ENCODE measurements around the gene SLC4A8.
"Not testable (repeated sequence)": the region's sequence is repeated elsewhere in the genome, so short reads cannot be mapped to it uniquely, and the experiment has no call there.

Gene SLC4A8

DNA sequence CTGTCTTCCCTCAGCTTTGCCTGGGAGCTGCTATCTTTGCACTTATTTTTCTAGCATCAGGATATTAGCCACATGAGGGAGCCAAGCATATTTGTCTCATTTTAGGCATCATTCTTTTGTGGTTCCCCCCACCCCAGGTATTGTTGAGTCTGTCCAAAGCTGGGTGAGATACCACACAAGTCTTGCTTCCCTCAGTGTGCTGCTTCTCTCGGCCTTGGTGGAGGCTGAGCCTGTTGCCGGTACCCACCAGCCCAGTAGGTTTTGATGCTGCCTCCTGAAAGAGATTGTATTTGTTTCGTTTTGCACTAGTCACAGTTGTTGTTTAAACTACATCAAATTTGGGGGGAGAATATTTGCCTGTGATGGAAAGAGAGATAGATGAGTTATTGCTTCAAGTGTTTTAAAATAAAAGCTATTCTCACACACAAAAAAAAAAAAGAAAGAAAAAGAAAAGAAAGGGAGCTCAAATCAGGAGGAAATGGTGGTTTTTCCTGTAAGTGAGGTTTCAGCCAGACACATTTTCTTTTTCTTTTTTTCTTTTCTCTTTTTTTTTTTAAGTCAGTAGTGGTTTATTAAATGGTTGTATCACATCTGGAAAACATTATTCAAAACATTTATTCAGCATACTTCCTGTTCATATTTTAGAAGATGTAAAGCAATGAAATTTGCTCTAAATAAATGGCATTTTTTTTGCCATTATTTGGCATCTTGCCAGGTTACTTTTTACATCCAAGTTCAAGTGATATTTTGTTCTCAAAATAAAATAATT lies 58.5 kb downstream of the SLC4A8 start:
- peak in 1 of 4 experiments; percentile 3 for DNase-seq

DNA sequence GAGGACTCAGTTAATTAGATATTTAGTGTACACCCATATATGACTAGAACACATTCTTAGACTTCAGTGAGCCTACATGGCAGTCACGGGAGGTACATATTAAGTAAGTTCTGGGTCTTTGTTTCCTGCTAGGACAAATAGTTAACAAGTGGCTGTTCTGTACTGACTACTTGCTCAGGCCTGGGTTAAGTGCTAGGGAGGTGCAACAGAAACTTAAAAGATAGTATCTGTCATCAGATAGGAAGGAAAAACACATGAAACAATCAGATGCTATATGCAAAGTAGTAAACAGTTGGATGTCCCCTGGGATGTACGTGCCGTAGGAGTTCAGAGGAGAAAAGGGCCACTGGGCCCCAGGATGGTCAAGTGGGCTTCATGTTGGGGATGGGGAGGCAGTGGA lies 59.5 kb downstream of the SLC4A8 start:
- no peak for DNase-seq

DNA sequence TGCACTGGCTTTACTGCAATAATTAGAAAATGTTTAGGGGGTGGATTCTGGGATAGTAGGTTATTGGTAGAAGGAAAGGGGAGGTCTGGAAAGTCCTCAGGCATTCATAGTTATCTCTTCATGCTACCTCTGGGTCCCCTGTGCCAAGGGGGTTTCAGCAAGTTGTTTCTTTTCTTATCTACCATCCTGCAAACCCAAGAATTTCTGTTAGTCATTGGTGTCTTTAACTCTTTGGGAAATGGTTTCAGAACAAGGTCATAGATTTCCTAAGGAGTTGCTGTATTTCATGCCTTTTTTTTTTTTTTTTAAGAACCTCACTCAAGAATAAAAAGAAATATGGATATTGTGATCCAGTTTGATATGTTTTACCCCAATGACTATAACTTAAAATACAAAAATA lies 63.6 kb downstream of the SLC4A8 start:
- DNase-seq = no peak

DNA sequence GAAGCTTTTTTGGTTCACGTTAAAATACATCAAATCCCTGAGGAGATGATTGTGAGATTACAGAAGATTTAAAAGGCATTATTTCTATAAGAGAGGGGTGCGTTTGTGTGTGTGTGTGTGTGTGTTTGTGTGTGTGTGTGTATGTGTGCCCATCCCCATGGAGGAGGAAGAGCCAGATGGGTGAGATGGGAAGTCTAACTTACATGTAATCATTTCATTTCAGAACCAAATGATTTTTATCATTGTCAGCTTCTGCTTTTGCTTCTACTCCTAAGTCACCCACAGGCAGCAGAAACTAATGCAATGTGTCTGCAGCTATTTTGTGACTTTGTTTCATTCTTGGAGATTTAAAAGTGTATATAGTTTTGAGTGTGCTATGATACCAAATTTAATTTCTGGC lies 68.7 kb downstream of the SLC4A8 start:
- no peak for DNase-seq

- no peak for DNase-seq
Observed at GRCh38 chr12:51496895-51497294, 72.3 kb downstream of the SLC4A8 start.

DNA sequence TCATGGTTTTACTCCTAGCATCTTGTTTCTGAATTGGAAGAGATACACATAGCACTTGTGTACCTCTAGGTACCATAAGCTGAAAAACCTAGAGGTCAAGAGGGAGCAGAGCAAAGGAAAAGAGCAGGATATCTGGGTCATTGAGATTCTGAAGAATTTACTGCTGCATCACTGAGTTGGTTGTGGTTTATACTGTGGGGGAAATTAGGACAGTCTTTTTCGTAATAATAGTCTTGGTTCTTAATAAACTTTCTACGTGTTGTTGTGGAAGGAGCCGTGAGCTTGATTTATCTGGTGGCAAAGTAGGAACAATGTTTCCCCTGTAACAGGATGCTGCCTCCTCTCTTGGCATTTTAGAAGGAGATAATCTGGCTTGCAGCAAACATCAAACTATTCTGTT lies 80.2 kb downstream of the SLC4A8 start:
- DNase-seq = no peak

DNA sequence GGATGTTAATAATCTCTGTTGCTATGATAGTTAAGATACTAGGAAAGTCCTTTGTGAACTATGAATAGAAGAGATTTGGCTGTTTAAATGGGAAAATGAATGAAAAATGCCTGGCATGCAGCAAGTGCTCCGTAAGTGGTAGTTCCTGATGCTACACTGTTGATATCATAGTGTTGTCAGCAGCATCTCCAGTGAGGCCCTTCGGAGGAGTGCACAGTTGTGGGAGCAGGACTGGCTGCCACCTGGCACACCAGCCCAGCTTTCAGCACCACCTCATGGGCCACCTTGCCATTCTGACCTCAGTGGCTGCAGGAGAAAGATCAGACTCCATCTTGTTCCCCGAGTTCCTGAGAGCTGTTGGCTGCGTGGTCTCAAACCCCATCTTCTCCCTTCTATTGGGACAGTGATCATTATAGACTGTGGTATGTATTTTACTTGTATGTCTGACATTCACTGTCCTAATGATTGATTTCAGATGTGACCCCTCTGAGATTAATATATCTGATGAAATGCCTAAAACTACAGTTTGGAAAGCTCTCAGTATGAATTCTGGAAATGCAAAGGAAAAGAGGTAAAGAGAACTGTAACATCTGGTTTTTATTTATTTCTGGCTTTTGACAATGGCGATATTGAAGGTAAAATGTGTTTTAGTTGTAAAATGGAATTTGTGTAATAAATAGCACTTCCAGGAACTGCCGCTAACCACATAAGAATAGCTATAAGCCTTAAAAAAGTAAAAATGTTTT lies 80.9 kb downstream of the SLC4A8 start:
- no peak for DNase-seq

- DNase-seq = no peak
Observed at GRCh38 chr12:51507178-51507577, 82.5 kb downstream of the SLC4A8 start.

- no peak for DNase-seq
Observed at GRCh38 chr12:51508285-51508684, 83.7 kb downstream of the SLC4A8 start.

- DNase-seq = no peak
Observed at GRCh38 chr12:51511546-51512260, 87.1 kb downstream of the SLC4A8 start.

GRCh38 chr12:51512438-51512837 lies 87.8 kb downstream of the SLC4A8 start:
- no peak for DNase-seq

GRCh38 chr12:51515037-51515436 lies 90.4 kb downstream of the SLC4A8 start:
- not testable (repeated sequence) for DNase-seq

DNA sequence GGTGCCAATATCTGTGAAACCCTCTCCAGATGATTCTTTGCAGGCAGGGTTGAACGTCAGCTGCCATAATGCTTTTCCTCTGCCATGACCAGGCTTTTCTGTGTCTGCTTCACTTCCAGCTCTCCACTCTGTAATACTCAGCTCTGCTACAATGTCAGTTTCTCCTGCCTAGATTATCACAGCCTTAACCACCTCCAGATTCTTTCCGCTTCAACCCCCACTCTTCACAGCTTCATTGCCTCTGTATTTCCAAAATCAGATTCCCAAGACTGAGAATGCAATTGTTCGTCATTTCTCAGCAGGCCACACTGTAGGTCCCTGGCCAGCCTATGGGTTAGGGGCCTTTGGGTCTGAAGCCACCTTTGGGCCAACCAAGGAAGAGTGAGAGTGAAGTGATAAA lies 92.7 kb downstream of the SLC4A8 start:
- no peak for DNase-seq

- no peak for DNase-seq
Observed at GRCh38 chr12:51517800-51518199, 93.2 kb downstream of the SLC4A8 start.

DNA sequence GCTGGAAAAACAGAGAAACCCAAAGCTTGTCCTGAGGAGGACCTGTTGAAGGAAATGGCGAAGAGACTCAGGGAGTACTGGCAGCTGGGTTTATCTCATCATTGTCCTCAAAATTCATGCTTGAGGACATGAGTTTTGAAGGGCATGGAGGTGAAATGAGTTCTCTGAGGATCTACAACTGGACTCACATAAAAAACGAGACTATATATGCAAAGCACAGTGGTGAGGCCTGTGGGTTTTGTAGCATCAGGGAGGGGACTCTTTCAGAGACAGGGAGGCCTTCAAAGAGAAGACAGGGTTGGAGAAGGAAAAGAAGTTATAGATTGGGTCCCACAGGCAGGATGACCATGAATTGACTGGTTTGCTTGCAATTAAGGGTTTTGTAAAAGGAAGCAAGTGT lies 95.1 kb downstream of the SLC4A8 start:
- DNase-seq = no peak

GRCh38 chr12:51520576-51521325 lies 96.1 kb downstream of the SLC4A8 start:
- no peak for DNase-seq

GRCh38 chr12:51521554-51522276 lies 97.1 kb downstream of the SLC4A8 start:
- DNase-seq = no peak

DNA sequence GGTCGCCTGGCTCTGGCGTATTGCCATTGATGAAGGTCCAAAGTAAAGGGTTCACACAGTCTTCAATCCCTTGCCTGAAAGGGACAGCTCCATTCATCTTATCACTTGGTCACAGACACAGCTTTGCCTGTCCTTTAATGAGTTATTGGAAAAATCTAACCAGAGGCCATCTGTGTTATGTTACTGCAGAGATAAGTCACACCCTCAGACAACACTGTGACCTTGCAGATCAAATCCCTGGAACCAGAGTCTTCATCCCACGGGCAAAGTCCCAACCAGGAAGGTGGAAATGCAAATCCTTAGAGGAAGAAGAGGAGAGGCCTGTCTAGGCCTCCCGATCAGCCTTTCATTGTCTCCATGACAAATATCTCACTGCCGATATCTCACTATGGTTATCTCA lies 98.1 kb downstream of the SLC4A8 start:
- no peak for DNase-seq

DNA sequence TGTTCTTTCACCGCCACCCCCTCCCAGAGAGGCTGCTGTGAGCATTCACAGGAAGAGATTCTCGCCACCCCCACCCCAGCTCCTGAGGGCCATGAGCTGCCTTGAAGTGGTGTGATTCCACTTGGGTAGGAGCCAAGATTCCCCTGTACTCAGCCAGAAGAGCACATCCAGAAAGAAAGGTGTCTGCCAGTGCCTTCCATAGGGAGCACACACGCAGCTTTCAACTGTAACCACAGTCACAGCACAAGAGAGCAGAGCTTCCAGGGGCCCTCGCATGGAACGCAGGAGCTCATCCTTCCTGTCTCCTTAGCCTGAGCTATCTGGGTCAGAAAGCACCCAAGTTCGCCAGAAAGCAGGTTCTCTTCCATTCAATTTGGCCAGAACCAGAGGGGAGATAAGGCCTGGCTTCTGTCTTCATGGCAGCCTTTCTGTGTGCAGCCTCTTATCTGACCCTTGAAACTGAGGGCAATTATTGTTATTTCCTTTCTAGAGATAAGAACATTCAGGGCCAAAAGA lies 99.8 kb downstream of the SLC4A8 start:
- DNase-seq = no peak

- DNase-seq = no peak
Observed at GRCh38 chr12:51525518-51525917, 100.9 kb downstream of the SLC4A8 start.

- DNase-seq = no peak
Observed at GRCh38 chr12:51527966-51528365, 103.3 kb downstream of the SLC4A8 start.
